IPS-NIHi7 (cell line): ENCODE results near the gene SP3.

ENCODE experiments used
- DNase-seq: peaks from one replicate; pipeline ENCODE4 v3.0.0; 2012; ENCODE audit warnings: mixed read lengths; ENCODE audit errors: extremely low spot score

Gene SP3

GRCh38 chr2:173965372-173966025 is at the start of gene SP3:
TSS of gene SP3 (minus strand) at chr2:173965373. CDS start at chr2:173965171, 202 bp downstream.
- DNase-seq: peak; percentile 98

- DNase-seq: no peak
Measured at GRCh38 chr2:174014699-174015070, 49.5 kb upstream of the SP3 start.

- DNase-seq: no peak
Measured at GRCh38 chr2:174014011-174014698, 49.0 kb upstream of the SP3 start.

- no peak for DNase-seq
Measured at GRCh38 chr2:174013315-174013751, 48.2 kb upstream of the SP3 start.

- peak; percentile 87 for DNase-seq
Measured at GRCh38 chr2:174012347-174013314, 47.5 kb upstream of the SP3 start.

GRCh38 chr2:174011796-174012195 is 46.6 kb upstream of the SP3 start:
- DNase-seq: no peak

GRCh38 chr2:174011173-174011572 is 46.0 kb upstream of the SP3 start:
- DNase-seq: no peak

GRCh38 chr2:174009488-174010223 is 44.5 kb upstream of the SP3 start:
- DNase-seq: no peak

- DNase-seq: no peak
Measured at GRCh38 chr2:174008720-174009119, 43.5 kb upstream of the SP3 start.

- no peak for DNase-seq
Measured at GRCh38 chr2:174007010-174007409, 41.8 kb upstream of the SP3 start.

GRCh38 chr2:174005801-174006419 is 40.7 kb upstream of the SP3 start:
- DNase-seq: no peak

GRCh38 chr2:174004905-174005605 is 39.9 kb upstream of the SP3 start:
- no peak for DNase-seq

GRCh38 chr2:174003720-174004695 is 38.8 kb upstream of the SP3 start:
- peak; percentile 48 for DNase-seq

GRCh38 chr2:174002679-174003078 is 37.5 kb upstream of the SP3 start:
- no peak for DNase-seq

- no peak for DNase-seq
Measured at GRCh38 chr2:174001107-174001506, 35.9 kb upstream of the SP3 start.

GRCh38 chr2:173999724-174000123 is 34.6 kb upstream of the SP3 start:
- DNase-seq: no peak

GRCh38 chr2:173999272-173999671 is 34.1 kb upstream of the SP3 start:
- DNase-seq: no peak

- DNase-seq: no peak
Measured at GRCh38 chr2:173998386-173998785, 33.2 kb upstream of the SP3 start.

GRCh38 chr2:173997753-173998152 is 32.6 kb upstream of the SP3 start:
- DNase-seq: no peak
